IPS DF 4.7 (cell line): Measurements from ENCODE around the gene ABCC12.
A peak's percentile ranks its signal among the peaks of the same experiment; 100 is the strongest.

Experiments used
- DNase-seq: peaks from one replicate; pipeline ENCODE4 v3.0.0-alpha.2; 2013; ENCODE audit warnings: low spot score; ENCODE audit errors: extremely low read depth

ABCC12 gene

GRCh38 chr16:48132696-48133095 lies 23.1 kb downstream of the ABCC12 start:
- DNase-seq, result no peak

GRCh38 chr16:48131201-48131935 lies 24.4 kb downstream of the ABCC12 start:
- no peak for DNase-seq

GRCh38 chr16:48129926-48130325 lies 25.9 kb downstream of the ABCC12 start:
- DNase-seq, result no peak

- no peak for DNase-seq
Observed at GRCh38 chr16:48128769-48129168, 27.0 kb downstream of the ABCC12 start.

- no peak for DNase-seq
Observed at GRCh38 chr16:48126801-48127644, 28.8 kb downstream of the ABCC12 start.

GRCh38 chr16:48125888-48126287 lies 29.9 kb downstream of the ABCC12 start:
- DNase-seq, result no peak

GRCh38 chr16:48124266-48124665 lies 31.5 kb downstream of the ABCC12 start:
- DNase-seq, result no peak

- no peak for DNase-seq
Observed at GRCh38 chr16:48123104-48123788, 32.5 kb downstream of the ABCC12 start.

GRCh38 chr16:48121276-48121675 lies 34.5 kb downstream of the ABCC12 start:
- DNase-seq, result no peak

GRCh38 chr16:48118841-48119240 lies 37.0 kb downstream of the ABCC12 start:
- DNase-seq, result no peak

- peak; percentile 44 for DNase-seq
Observed at GRCh38 chr16:48117217-48118105, 38.3 kb downstream of the ABCC12 start.

GRCh38 chr16:48115299-48115698 lies 40.5 kb downstream of the ABCC12 start:
- DNase-seq, result no peak

GRCh38 chr16:48114410-48114809 lies 41.4 kb downstream of the ABCC12 start:
- no peak for DNase-seq

- no peak for DNase-seq
Observed at GRCh38 chr16:48113471-48113870, 42.3 kb downstream of the ABCC12 start.

- DNase-seq, result no peak
Observed at GRCh38 chr16:48113001-48113400, 42.8 kb downstream of the ABCC12 start.

- no peak for DNase-seq
Observed at GRCh38 chr16:48112600-48112999, 43.2 kb downstream of the ABCC12 start.

- no peak for DNase-seq
Observed at GRCh38 chr16:48110982-48111381, 44.8 kb downstream of the ABCC12 start.

- DNase-seq, result no peak
Observed at GRCh38 chr16:48110000-48110399, 45.8 kb downstream of the ABCC12 start.

GRCh38 chr16:48109475-48109874 lies 46.3 kb downstream of the ABCC12 start:
- DNase-seq, result no peak

- DNase-seq, result no peak
Observed at GRCh38 chr16:48106446-48106845, 49.3 kb downstream of the ABCC12 start.
